Kidney tubule cell (primary cell): ENCODE results near the gene CAMK2G.
"Not testable (repeated sequence)": the region's sequence is repeated elsewhere in the genome, so short reads cannot be mapped to it uniquely, and the experiment has no call there.

ENCODE experiments used
- DNase-seq: peaks from one replicate; pipeline ENCODE4 v3.0.0-alpha.2; 2018; ENCODE audit warnings: low spot score

Gene CAMK2G

DNA sequence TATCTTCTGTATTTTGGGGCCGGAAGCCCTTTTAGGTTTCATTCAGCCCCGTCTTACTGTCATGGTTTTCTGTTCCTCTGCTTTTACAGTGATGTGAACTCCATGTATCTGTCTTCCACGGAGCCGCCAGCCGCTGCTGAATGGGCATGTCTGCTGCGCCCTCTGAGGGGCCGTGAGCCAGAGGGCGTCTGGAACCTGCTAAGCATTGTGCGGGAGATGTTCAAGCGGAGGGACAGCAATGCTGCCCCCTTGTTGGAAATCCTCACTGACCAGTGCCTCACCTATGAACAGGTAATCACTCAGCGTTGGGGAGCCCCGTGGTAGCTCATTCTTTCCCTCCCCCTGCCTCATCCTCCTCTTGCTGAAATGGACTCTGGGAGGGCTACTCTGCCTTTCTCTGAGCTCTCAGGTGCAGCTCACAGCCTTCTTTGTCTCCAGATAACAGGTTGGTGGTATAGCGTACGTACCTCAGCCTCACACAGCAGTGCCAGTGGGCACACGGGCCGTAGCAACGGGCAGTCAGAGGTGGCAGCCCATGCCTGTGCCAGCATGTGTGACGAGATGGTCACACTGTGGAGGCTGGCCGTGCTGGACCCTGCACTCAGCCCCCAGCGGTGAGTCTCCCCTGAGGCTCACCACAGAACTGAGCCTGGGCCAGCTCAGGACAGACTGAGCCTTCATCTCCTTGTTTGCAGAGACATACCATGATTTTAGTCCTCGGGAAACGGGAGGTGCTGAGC lies 83.3 kb downstream of the CAMK2G start:
- no peak for DNase-seq

DNA sequence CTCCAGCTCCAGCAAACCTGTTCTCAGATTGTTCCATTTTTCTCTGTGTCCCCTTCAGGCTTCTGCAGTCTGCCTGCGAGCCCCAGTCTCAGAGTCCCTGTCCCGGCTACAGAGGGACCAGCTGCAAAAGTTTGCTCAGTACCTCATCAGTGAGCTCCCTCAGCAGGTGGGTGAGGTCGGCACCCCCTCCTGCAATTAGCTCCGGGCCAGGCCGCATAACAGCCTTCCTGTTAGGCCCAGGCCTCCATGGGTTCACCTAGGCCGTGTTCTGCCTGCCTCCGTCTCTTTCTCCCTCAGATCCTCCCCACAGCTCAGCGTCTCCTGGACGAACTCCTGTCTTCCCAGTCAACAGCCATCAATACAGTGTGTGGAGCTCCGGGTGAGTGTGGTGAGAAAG lies 84.7 kb downstream of the CAMK2G start:
- no peak for DNase-seq

DNA sequence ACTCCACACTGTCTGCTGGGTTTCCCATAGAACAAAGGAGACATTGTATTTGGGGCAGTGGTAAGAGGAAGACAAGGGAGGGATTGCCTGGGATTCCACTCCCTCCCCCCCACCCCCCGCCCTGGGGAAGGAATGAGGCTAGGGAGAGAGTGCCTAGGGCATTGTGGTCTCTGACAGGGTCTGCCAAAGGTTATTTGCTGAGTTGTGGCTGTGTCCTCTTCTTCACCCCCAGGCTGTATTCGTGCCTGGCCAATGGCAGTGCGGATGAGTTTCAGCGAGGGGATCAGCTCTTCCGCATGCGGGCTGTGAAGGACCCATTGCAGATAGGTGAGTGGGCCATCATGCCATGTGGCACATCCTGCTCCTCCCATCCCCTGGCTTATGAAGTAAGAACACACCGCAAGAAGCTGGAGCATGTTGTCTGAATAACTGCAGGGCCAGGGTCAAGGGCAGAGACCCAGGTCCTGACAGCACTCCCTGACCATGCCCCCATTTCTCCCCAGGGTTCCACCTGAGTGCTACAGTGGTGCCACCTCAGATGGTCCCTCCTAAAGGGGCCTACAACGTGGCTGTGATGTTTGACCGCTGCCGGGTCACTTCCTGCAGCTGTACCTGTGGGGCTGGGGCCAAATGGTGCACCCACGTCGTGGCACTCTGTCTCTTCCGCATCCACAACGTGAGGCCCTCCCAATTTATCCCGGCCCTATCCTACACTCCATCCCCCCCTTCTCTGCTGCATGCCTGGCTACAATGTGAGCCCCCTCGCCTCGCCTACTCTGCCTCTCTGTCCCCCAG lies 85.3 kb downstream of the CAMK2G start:
- DNase-seq = no peak

DNA sequence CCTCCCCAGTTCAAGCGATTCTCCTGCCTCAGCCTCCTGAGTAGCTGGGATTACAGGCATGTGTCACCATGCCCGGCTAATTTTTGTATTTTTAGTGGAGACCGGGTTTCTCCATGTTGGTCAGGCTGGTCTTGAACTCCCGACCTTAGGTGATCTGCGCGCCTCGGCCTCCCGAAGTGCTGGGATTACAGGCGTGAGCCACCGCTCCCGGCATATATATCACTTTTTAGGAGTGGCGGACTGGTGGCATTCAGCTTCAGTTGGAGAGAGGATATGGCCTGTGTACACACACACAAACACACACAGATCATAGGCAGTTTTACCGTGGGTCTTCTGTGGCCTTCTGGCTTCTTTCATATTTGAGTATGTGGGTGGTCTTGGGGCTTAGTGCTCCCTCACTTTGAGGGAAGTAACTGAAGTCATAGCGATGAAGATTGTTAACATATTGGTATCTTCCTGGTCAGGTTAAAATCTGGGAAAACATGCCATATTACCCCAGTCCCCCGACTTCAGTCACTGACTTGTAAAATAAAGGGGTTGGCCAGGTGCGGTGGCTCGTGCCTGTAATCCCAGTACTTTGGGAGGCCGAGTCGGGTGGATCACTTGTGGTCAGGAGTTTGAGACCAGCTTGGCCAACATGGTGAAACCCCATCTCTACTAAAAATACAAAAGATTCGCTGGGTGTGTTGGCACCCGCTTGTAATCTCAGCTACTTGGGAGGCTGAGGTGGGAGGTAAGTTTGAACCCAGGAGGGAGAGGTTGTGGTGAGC lies 87.1 kb downstream of the CAMK2G start:
- not testable (repeated sequence) for DNase-seq

DNA sequence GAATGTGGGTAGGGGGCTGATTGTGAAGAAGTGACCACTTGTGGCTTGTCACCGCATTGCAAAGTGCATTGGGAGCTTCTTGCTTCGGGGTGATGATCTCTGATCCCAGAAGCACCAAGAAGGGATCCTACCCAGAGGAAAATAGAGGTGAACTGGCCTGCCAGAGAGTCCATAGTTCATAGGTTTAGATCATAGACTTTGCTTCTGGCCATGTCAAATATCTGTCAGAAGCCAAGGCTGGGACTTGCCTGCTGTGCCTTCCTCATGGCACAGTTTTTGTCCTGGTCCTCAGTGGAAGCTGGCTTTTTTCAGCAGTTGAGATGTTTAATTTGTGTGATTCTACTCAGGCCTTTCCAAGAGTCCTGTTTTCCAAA lies 87.9 kb downstream of the CAMK2G start:
- DNase-seq = no peak

DNA sequence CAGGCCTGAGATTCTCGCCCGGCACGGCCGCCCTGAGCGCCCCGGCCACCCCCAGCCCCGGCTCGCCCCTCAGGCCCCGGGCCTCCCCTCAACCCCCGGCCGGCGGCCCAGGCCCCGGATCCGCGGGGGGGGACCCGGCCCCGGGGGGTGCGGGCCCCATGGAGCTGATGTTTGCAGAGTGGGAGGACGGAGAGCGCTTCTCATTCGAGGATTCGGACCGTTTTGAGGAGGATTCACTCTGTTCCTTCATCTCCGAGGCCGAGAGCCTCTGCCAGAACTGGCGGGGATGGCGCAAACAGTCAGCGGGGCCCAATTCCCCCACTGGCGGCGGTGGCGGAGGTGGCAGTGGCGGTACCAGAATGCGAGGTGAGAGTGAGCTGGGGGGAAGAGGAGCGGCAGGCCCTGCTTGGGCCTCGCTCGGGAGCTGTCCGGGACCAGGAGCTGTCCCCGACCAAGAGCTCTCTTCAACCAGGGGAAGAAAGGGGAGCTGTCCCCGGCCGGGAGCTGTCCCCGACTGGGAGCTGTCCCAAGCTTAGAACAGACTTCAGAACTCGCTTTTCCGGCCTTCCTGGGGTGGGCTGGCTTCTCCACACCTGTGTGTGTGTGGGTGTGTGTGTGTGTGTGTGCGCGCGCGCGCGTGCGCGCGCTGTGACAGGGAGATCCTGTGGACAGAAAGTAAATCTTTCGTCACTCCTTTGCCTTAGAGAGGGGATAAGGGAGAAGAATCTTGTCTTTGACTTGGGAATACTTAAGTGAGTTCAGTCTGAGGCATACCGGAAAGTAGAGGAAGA lies 88.4 kb downstream of the CAMK2G start:
- DNase-seq = peak; percentile 67

DNA sequence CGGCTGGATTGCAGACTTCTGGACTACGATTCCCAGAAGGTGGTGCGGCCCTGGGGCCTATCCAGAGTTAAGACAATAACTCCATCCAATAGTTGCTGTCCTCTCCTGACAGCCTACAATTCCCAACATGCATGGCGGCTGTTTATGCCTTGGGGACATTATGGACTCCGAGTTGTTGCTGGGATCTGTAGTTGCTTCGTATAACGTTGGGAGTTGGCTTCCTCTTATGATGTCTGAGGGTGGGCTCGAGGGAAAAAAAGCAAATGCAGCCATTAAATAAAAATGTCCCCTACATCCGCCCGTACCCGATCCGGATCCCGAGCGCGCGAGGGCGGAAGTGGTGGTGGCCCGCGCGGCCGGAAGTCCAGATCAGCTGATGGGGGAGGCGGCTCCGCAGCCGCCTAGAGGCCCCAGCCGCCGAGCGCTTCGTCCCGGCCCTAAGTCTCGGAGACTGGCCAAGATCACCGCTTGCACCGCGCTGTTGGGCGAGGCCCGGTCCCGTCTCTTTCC lies 89.1 kb downstream of the CAMK2G start, which contains the start of gene ZSWIM8:
Gene ZSWIM8 (plus strand): TSS at position 396 of the 510 bp plus-strand sequence. CDS start 273 bp downstream, outside the sequence.
- peak; percentile 92 for DNase-seq

DNA sequence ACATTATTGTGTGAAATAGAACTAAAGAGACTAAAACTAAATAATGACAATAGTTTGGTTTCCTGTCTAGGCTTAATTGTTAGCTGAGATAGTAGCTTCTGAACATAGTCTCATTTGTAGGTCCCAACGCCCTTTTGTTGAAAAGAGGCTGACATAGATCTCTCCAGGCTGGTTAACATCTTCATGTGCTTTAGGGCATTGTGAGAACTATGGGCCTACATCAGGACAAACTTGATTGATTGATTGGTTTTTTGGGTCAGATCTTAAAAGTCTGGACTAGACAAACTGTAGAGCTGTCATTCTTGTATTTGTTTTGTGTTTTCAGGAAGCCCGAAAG lies 91.6 kb downstream of the CAMK2G start:
- DNase-seq = no peak

DNA sequence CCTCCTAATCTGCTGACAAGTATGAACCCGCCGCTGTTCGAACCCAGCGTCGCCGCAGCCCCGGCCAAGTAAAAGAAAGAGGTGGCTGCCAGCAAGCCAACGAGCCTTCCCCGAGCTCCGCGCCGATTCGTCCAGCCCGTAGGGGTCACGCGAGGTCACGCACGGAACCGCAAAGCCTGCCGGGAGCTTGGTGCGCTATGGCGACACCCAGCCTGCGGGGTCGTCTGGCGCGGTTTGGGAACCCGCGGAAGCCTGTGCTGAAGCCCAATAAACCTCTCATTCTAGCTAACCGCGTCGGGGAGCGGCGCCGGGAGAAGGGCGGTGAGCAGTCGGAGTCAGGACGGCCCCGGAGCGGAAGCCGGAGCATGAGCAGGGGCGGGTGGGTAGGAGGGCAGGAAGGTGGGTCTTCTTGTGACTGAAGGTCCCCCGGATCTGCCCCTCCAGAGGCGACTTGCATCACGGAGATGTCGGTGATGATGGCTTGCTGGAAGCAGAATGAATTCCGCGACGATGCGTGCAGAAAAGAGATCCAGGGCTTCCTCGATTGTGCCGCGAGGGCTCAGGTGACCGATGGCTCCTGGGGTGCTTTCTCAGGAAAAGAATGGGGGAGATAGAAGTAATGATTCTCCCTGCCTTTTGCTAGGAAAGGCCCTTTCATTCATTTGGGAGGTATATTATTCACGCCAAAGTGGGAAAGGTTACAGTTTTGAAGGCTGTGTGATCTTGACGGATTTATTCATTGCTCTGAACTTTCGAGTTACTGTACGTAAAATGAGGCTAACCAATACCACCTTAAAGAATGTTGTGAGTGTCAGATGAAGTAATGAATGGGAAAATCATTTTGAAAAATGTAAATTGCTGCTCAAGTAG lies 92.2 kb downstream of the CAMK2G start, which contains the start of gene CHCHD1:
Gene CHCHD1 (plus strand): TSS at position 170 of the 870 bp plus-strand sequence. CDS start 28 bp downstream, at position 198.
- peak; percentile 88 for DNase-seq

DNA sequence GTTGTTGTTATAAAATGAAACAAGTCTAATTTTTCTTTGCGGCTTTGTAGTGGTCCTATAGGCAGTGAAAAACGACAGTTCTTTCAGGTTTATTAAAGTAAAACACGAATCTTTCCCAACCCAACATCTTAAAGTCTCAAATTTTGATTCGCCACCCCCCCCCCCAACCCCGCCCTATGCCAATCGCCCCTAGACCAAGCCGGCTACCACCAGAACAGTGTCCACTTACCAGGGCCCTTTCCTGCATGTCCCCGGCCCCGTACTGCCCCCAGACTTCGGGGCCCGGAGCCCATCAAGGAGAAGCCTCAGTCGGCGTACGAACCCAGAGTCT lies 92.8 kb downstream of the CAMK2G start:
- DNase-seq = no peak

DNA sequence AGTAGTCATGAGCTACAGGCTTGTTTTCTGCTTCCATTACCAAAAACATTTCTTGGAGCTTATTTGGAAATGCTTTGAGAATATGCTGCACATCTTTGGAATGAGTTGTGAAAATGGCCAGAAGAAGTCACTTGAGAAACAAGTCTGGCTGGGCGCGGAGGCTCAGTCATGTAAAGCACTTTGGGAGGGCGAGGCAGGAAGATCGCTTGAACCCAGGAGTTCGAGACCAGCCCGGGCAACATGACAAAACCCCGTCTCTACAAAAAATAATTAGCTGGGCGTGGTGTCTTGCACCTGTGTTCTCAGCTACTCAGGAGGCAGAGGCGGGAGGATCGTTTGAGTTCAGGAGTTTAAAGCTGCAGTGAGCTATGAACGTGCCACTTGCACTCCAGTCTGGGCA lies 93.4 kb downstream of the CAMK2G start:
- DNase-seq = no peak

DNA sequence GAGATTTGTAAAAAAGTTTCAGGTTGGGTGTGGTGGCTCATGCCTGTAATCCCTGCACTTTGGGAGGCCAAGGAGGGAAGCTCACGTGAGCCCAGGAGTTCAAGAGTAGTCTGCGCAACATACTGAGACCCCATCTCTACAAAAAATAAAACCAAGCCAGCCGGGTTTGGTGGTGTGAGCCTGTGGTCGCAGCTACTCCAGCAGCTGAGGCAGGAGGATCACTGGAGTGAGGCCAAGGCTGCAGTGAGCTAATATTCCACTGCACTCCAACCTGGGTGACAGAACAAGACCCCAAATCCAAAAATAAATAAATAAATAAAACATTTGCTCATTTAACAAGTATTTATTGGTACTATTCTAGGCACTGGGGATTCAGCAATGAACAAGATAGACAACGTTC lies 94.1 kb downstream of the CAMK2G start:
- no peak for DNase-seq

DNA sequence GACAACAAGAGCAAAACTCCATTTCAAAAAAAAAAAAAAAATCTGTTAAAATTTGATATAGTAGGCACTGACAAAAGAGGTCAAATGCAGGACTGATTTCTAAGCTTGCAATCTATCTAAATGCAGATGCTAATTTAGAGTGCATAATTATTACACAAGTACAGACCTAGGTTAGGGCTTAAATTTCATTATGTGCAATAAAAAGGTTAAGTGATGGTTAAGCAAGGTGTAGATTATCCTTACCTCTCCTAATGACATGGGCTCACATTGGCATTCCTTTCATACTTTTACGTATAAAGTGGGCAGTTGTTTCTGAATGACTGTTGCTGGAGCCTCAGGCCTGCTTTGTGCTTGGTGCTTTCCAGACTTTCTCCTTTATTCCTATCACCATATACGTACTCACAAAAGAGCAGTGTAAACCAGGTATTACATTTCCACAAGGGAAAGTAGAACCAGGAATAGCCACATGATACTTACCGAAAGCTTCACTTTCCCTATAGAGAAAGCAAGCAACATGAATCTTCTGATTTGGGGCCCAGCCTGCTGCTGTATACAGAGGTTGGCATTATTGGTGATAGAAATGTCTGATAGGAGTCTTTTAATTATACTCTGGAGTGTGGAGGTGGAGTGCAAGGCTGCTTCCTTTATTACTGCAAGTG lies 94.7 kb downstream of the CAMK2G start:
- DNase-seq = no peak

DNA sequence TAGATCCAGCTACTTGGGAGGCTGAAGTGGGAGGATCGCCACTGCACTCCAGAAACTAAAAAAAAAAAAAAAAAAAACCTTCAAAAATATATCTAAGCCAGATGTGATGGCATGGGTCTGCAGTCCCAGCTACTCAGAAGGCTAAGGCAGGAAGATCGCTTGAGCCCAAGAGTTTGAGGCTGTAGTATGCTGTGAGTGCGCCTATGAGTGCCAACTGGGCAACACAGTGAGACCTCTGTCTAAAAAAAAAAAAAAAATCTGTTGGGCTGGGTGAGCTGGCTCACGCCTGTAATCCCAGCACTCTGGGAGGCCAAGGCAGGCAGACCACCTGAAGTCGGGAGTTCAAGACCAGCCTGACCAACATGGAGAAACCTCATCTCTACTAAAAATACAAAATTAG lies 95.3 kb downstream of the CAMK2G start:
- DNase-seq = no peak

DNA sequence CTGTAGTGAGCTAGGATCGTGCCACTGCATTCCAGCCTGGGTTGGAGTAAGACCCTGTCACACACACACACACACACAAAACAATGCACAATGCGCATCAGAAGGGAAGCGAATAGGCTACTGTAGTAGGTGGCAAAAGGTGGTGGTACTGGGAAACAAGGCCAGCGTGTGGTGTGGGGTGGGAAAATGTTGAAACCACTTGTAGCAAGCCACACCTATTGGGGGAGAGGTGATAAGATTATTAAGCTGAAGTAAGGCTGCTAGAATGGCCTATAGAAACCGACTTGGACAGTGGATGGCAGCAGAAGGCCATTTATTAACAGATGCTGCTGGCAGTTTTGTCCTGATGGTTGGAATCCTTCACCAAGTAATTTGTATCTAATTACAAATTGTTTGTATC lies 99.7 kb downstream of the CAMK2G start:
- peak; percentile 49 for DNase-seq

DNA sequence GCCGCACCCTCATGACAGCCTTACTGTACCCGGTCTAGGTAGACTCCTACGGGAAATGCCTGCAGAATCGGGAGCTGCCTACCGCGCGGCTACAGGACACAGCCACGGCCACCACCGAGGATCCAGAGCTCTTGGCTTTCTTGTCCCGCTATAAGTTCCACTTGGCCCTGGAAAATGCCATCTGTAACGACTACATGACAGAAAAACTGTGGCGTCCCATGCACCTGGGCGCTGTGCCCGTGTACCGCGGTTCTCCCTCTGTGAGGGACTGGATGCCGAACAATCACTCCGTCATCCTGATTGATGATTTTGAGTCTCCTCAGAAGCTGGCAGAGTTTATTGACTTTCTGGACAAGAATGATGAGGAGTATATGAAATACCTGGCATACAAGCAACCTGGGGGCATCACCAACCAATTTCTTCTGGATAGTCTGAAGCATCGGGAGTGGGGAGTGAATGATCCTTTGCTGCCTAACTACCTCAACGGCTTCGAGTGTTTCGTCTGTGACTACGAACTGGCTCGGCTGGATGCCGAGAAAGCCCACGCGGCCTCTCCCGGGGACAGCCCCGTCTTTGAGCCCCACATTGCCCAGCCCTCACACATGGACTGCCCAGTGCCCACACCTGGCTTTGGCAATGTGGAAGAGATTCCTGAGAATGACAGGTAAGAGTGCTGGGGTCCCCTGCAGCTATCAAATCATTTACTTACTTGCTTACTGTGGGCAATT lies 101.0 kb downstream of the CAMK2G start:
- DNase-seq = peak; percentile 17

DNA sequence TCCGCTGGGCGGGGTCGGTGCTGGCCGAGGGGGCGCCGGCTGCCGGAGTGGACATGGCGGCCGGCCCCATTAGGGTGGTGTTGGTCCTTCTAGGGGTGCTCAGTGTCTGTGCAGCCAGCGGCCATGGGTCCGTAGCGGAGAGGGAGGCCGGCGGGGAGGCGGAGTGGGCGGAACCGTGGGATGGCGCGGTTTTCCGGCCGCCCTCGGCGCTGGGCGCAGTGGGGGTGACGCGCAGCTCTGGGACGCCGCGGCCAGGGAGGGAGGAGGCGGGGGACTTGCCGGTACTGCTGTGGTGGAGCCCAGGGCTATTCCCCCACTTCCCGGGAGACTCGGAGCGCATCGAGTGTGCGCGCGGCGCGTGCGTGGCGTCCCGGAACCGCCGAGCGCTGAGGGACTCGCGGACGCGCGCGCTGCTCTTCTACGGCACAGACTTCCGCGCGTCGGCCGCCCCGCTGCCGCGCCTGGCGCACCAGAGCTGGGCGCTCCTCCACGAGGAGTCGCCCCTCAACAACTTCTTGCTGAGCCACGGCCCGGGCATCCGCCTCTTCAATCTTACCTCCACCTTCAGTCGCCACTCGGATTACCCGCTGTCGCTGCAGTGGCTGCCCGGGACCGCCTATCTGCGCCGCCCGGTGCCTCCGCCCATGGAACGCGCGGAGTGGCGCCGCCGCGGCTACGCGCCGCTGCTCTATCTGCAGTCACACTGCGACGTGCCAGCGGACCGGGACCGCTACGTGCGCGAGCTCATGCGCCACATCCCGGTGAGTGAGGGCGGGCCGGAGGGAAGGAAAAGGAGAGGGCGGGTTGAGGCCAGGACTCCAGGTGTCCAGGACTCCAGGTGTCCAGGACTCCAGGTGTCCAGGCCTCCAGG lies 101.8 kb downstream of the CAMK2G start:
- peak; percentile 91 for DNase-seq

DNA sequence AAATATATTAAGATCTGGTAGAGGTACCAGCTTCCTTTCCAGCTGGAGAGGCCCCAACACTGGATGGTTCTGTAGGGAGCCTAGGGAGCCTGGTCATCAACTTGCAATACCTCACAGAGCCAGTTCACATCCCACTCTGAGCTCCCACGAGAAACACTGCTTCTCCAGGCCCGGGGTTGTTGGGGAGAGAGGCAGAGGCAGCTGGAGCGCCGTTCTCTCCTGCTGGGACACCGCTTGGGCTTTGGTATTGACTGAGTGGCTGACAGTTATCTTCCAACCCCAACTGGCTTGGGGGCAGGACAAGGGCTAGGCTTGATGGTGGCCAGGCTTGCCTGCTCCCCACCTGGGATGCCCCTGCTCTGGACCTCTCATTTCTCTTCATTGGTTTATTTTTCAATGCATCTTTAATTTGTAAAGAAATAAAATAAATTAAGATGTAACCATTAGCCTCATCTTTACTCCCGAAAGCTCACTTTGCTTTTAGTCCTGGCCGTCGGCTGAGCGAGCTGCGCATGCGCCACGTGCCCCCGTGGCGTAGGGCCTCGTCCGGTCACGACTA lies 102.6 kb downstream of the CAMK2G start:
- peak; percentile 22 for DNase-seq
